Parathyroid adenoma (tissue), 2 donors: Measurements from ENCODE around the gene OSTC.

Experiments
- H2AFZ ChIP-seq: fragments of 300-600 bp; sonication (generic); one replicate; pipeline ENCODE4 v1.7.0; 2017; ENCODE audit warnings: antibody characterized with exemption, mild to moderate bottlenecking
- H3K27ac ChIP-seq: fragments of 300-600 bp; sonication (generic); one replicate; pipeline ENCODE4 v1.7.0; 2017
- H3K27me3 ChIP-seq: fragments of 300-600 bp; sonication (generic); one replicate; pipeline ENCODE4 v1.7.0; 2017; ENCODE audit warnings: low read length; ENCODE audit not compliant: control insufficient read depth, insufficient read depth
- H3K36me3 ChIP-seq: fragments of 300-600 bp; sonication (generic); one replicate; pipeline ENCODE4 v1.7.0; 2017; ENCODE audit warnings: low read length; ENCODE audit not compliant: control insufficient read depth, insufficient read depth
- H3K4me1 ChIP-seq: fragments of 300-600 bp; sonication (generic); one replicate; pipeline ENCODE4 v1.7.0; 2017; ENCODE audit warnings: control low read depth
- H3K4me2 ChIP-seq: fragments of 300-600 bp; sonication (generic); one replicate; pipeline ENCODE4 v1.7.0; 2017; ENCODE audit warnings: low read length
- H3K4me3 ChIP-seq: fragments of 300-600 bp; sonication (generic); one replicate; pipeline ENCODE4 v1.7.0; 2017; ENCODE audit warnings: low read depth, low read length
- H3K79me2 ChIP-seq: fragments of 300-600 bp; sonication (generic); one replicate; pipeline ENCODE4 v1.7.0; 2017; ENCODE audit warnings: control low read depth
- H3K9ac ChIP-seq: fragments of 300-600 bp; sonication (generic); one replicate; pipeline ENCODE4 v1.7.0; 2017; ENCODE audit warnings: mild to moderate bottlenecking
- H3K9me3 ChIP-seq: fragments of 300-600 bp; sonication (generic); one replicate; pipeline ENCODE4 v1.7.0; 2017; ENCODE audit warnings: low read length; ENCODE audit not compliant: control insufficient read depth
- TF ChIP-seq, protein P1 (sequence below): fragments of 300-600 bp; sonication (generic); IDR thresholded peaks from one replicate; pipeline ENCODE4 v1.7.0; 2017; ENCODE audit warnings: antibody characterized with exemption, mild to moderate bottlenecking
- donor health status: primary hyperparathyroidism.

The OSTC gene

DNA sequence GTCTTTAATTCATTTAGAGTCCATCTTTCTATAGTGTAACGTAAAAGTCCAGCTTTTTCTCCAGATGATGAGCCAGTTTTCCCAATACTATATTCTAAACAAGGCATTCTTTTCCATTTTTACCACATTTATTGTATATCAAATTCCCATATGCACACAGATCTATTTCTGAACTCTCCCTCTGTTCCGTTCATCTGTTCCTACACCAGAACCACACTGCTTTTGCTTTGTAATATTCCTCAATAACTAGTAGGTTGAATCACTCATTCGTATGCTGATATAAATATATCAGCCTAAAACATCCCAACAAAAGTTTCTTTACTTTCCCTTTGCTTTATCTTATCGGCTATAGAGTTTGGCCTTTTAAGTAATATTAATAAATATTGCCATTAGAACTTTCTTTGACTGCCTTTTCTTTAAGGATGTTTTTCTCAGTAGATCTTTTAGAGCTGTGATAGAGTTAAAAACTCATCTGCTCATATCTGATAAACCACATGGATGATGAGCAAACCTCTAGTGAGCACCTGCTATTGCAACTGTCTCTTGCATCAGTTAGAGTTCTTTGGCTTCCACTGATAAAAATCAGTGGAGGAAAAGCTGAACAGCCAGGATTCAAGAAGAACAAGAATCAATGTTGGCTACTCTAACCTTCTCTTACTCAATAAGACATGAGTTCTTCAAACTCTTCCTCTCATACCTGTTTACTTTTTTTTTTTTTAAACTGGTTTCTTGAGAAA lies 43.2 kb upstream of the OSTC start:
- Histone ChIP-seq H3K27ac (no peak overlapping the region), H3K4me2 (no peak overlapping the region), H2AFZ (no peak overlapping the region), H3K79me2 (no peaks in the 10 kb centered on the region), H3K27me3 (no peaks in the 10 kb centered on the region), H3K9me3 (no peaks in the 10 kb centered on the region), H3K9ac (no peak overlapping the region), H3K4me1 (no peaks in the 10 kb centered on the region), H3K36me3 (no peaks in the 10 kb centered on the region), H3K4me3 (no peak overlapping the region)
- TF ChIP-seq, protein P1, sequence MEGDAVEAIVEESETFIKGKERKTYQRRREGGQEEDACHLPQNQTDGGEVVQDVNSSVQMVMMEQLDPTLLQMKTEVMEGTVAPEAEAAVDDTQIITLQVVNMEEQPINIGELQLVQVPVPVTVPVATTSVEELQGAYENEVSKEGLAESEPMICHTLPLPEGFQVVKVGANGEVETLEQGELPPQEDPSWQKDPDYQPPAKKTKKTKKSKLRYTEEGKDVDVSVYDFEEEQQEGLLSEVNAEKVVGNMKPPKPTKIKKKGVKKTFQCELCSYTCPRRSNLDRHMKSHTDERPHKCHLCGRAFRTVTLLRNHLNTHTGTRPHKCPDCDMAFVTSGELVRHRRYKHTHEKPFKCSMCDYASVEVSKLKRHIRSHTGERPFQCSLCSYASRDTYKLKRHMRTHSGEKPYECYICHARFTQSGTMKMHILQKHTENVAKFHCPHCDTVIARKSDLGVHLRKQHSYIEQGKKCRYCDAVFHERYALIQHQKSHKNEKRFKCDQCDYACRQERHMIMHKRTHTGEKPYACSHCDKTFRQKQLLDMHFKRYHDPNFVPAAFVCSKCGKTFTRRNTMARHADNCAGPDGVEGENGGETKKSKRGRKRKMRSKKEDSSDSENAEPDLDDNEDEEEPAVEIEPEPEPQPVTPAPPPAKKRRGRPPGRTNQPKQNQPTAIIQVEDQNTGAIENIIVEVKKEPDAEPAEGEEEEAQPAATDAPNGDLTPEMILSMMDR, result no peak

DNA sequence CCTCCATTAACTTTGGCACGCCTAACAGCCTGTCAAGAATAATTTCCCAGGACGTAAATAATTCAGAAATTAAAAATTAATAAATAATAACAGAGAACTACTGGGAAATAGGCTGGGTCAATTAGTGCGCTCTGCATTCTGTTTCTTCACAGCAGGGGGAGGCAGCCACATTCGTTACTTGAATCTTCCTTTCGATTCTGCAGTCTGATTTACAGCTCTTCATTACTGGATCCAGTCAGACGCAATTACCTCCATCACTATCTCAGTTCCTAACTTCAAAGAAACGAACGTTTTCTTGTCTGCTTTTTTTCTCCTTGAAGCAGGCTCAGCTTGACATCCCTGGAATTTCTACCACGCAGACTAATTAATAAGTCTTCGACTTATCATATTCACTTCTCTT lies 39.0 kb upstream of the OSTC start:
- Histone ChIP-seq H3K4me1 (no peaks in the 10 kb centered on the region), H2AFZ (no peak overlapping the region), H3K27ac (no peak overlapping the region), H3K79me2 (no peaks in the 10 kb centered on the region), H3K36me3 (no peaks in the 10 kb centered on the region), H3K4me2 (no peak overlapping the region), H3K9ac (no peak overlapping the region), H3K27me3 (no peaks in the 10 kb centered on the region), H3K4me3 (no peak overlapping the region), H3K9me3 (no peaks in the 10 kb centered on the region)
- TF ChIP-seq, protein P1, result no peak

DNA sequence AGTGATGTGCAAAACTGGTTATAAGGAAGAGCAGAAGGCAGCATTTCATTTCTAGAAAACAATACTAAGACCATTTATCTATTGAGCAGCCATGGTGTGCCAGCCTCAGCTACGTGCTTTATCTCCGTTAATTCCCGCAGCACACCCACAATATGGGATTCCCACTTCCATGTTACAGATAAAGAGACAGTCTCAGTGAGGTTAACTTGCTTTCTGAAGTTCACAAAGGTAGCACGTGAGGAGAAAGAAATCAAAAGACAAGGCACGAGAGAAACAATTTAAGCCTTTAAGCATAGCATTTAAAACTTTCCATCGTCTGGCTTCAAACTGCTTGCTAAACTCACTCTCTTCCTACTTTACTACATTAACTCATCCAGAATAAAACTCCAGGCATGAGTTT lies 38.0 kb upstream of the OSTC start:
- Histone ChIP-seq H3K4me1 (no peaks in the 10 kb centered on the region), H3K4me2 (no peak overlapping the region), H3K79me2 (no peaks in the 10 kb centered on the region), H3K27ac (no peak overlapping the region), H3K9me3 (no peaks in the 10 kb centered on the region), H3K4me3 (no peak overlapping the region), H3K9ac (no peak overlapping the region), H2AFZ (no peak overlapping the region), H3K36me3 (no peaks in the 10 kb centered on the region), H3K27me3 (no peaks in the 10 kb centered on the region)
- TF ChIP-seq, protein P1, result no peak

DNA sequence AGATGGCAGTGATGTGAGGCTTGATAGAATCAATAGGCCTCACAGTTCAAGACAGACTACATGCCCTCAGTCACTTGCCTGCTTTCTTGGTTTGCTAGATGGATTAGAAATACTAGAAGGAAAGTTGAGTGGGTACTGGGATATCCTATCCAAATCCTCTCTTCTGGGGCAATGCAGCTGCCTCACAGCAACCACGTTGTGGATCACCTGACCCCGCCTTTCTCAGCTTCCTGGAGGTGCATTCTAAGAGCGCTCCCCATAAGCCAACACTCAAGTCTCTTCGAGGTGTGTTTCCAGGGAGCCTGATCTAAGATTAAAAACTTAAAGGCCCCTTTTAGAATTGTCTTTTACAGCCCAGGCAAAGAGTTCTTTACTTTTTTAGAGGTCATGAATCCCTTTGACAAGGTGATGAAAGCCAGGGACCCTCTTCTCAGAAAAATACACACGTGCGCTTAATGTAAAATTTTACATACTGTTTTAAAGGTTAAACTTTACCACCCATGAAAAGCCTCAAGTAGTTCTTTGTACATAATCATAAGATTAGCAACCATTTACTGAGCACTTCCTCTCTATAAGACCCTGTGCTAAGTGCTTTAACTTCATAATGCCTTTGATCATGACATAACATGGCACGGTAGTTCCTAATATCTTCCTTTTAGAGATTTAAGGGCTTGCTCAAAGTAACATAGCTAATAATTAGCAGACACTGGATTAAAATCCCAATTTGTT lies 30.9 kb upstream of the OSTC start:
- peak overlapping the region; percentile 55 for H3K27ac ChIP-seq
- H3K27me3 ChIP-seq, result no peaks in the 10 kb centered on the region
- TF ChIP-seq, protein P1, result no peak
- no peaks in the 10 kb centered on the region for H3K4me1 ChIP-seq
- no peaks in the 10 kb centered on the region for H3K9me3 ChIP-seq
- H3K4me3 ChIP-seq, result peak overlapping the region; percentile 72
- peak overlapping the region; percentile 77 for H2AFZ ChIP-seq
- no peak overlapping the region for H3K9ac ChIP-seq
- H3K79me2 ChIP-seq, result no peaks in the 10 kb centered on the region
- H3K4me2 ChIP-seq, result peak overlapping the region; percentile 88
- H3K36me3 ChIP-seq, result no peaks in the 10 kb centered on the region
